ENCODE measurements around the gene MRPL44. TPM values are rescaled to one million over a fixed set of nuclear protein-coding genes. Genes with fewer than 3 reads are reported as not detected.

MRPL44 gene
- total and polyA plus RNA-seq, 7 experiments from 2014 or later, result 18.0 to 36.2 (median 26.9) TPM

DNA sequence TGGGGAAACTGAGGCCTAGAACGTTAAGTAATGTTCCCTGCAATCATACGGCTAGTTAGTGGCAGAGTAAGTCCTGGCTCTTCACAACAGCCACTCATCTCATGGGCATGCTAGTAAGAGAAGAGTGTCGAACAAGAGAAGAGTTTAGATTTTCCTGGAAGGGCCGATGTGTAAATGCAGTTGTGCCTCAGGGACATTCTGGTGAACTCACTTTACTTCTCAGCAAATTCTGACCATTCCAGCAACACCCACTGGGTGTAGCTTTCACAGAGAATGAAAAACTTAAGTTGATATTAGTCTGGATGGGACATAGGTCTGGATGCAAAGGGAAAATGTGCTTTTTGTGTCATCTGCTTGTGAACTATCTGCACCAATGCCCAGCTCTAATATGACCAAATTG, 23.5 kb downstream of the MRPL44 start:
- peaks cover 0 to 10% (median 0%) of the 10 kb centered on the region in 3 experiments for H3K36me3 ChIP-seq (ENCODE audit: control insufficient read depth in 2 of 3, insufficient read depth in 3 of 3, low read length in 3 of 3)
- no peak overlapping the region for H3K4me3 ChIP-seq (ENCODE audit: low read length)
- H3K27ac ChIP-seq (ENCODE audit: low read depth, low read length), result no peak overlapping the region
- H3K36me3 Mint-ChIP-seq, result peaks cover 6 to 28% (median 12%) of the 10 kb centered on the region in 5 donors
- peaks cover 0 to 3% (median 0%) of the 10 kb centered on the region in 5 donors for H3K27me3 Mint-ChIP-seq
- no peak for DNase-seq
- no peaks in the 10 kb centered on the region for H3K27me3 ChIP-seq (ENCODE audit: control insufficient read depth in 2 of 2, insufficient read depth in 2 of 2, low read length in 2 of 2)
- no peaks in the 10 kb centered on the region for H3K4me1 ChIP-seq (ENCODE audit: control insufficient read depth in 2 of 2, insufficient read depth in 2 of 2, low read length in 2 of 2)
- H3K9me3 ChIP-seq (ENCODE audit: control insufficient read depth in 2 of 3, low read length in 3 of 3), result no peaks in the 10 kb centered on the region
- H3K4me3 Mint-ChIP-seq, result no peak overlapping the region
- intact Hi-C loops (cut with micrococcal nuclease), result no loop called here
- H3K27ac Mint-ChIP-seq, result no peak overlapping the region
- no peak for ATAC-seq
- ChIA-PET POLR2A (interaction anchor here (0.6 kb wide), 1 partner anchor 23 kb away, joined by 3 read pairs; no protein-coding TSS in a partner anchor), CTCF (interaction anchor here (1.0 to 1.9 kb wide), 4 partner anchors 9 to 13 kb away, joined by 3 to 10 read pairs (median 5); no protein-coding TSS in a partner anchor)
- peaks cover 0 to 2% (median 0%) of the 10 kb centered on the region in 7 donors for H3K4me1 Mint-ChIP-seq
- no peaks in the 10 kb centered on the region for H3K9me3 Mint-ChIP-seq

DNA sequence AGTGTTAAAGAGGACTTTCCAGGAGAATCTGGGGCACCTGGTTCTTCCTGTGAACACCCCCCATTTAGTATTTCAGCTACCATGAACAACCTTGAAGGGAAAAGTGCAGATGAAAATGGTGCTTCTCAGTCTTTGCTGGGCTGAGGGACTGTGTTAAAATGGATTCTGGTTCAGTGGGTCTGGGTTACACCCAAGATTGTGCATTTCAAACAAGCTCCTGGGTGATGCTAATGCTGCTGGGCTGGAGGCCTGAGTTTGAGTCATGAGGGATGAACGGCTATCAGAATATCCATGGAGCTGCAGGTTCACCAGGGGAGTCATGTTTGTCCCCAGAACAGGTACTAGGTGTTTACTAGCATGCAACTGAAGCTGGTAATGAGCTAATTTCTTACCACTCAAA, 24.0 kb downstream of the MRPL44 start:
- H3K36me3 ChIP-seq (ENCODE audit: control insufficient read depth in 2 of 3, insufficient read depth in 3 of 3, low read length in 3 of 3), result peaks cover 0 to 10% (median 0%) of the 10 kb centered on the region in 3 experiments
- Mint-ChIP-seq H3K4me3 (no peak overlapping the region), H3K9me3 (no peaks in the 10 kb centered on the region), H3K27me3 (peaks cover 0 to 3% (median 0%) of the 10 kb centered on the region in 5 donors), H3K4me1 (peaks cover 0 to 2% (median 0%) of the 10 kb centered on the region in 7 donors), H3K27ac (no peak overlapping the region), H3K36me3 (peaks cover 6 to 33% (median 12%) of the 10 kb centered on the region in 5 donors)
- ChIA-PET POLR2A (interaction anchor here (1.2 kb wide), 1 partner anchor 11 kb away, joined by 3 read pairs; no protein-coding TSS in a partner anchor), CTCF (interaction anchor here (0.5 to 1.9 kb wide), 4 partner anchors 9 to 70 kb away, joined by 3 to 10 read pairs (median 4); no protein-coding TSS in a partner anchor)
- intact Hi-C loops (cut with micrococcal nuclease), result no loop called here
- H3K27me3 ChIP-seq (ENCODE audit: control insufficient read depth in 2 of 2, insufficient read depth in 2 of 2, low read length in 2 of 2), result no peaks in the 10 kb centered on the region
- no peak overlapping the region for H3K4me3 ChIP-seq (ENCODE audit: low read length)
- DNase-seq (no peak), ATAC-seq (no peak)
- no peak overlapping the region for H3K27ac ChIP-seq (ENCODE audit: low read depth, low read length)
- H3K4me1 ChIP-seq (ENCODE audit: control insufficient read depth in 2 of 2, insufficient read depth in 2 of 2, low read length in 2 of 2), result no peaks in the 10 kb centered on the region
- no peaks in the 10 kb centered on the region for H3K9me3 ChIP-seq (ENCODE audit: control insufficient read depth in 2 of 3, low read length in 3 of 3)

DNA sequence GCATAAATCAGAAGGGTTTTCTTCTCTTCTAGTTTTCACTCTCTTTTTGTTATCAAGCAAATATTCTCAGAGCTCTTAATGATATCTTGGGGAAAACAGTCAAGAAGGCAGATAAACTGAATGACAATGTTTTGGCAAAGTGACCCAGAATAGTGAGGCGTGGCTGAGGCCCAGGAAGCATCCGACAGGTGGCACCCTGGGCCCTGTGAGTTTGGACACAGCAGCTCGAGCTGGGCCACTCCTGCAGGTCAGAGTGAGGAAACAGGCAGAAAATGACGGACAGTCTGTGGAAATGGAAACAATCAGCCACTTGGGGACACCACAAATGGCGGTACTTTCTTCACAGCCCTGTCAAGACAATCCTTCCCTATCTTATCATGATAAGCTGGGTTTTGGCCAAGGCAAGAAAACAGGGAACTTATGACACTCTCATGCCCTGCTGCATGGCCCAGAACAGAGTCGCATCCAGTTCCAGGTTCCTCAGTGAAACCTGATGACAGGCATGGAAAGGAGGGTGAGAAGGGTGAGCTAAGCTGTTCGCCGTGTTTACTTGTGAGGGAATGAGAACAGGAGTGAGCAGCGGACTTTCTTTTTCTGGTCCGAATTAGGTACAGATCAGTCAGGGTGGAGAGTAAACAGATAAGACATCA, 32.1 kb downstream of the MRPL44 start:
- Mint-ChIP-seq H3K36me3 (peaks cover 3 to 41% (median 7%) of the 10 kb centered on the region in 5 donors), H3K27me3 (peaks cover 0 to 6% (median 0%) of the 10 kb centered on the region in 5 donors), H3K9me3 (peaks cover 0 to 2% (median 0%) of the 10 kb centered on the region in 11 donors), H3K4me3 (no peak overlapping the region), H3K27ac (peak overlapping the region in 1 of 9 donors; percentile 42), H3K4me1 (peaks cover 0 to 6% (median 0%) of the 10 kb centered on the region in 7 donors)
- intact Hi-C loops (cut with micrococcal nuclease), result no loop called here
- POLR2A ChIA-PET, result no interaction called here
- no peaks in the 10 kb centered on the region for H3K4me1 ChIP-seq (ENCODE audit: control insufficient read depth in 2 of 2, insufficient read depth in 2 of 2, low read length in 2 of 2)
- ATAC-seq, result no peak
- no peak for DNase-seq
- no peaks in the 10 kb centered on the region for H3K27me3 ChIP-seq (ENCODE audit: control insufficient read depth in 2 of 2, insufficient read depth in 2 of 2, low read length in 2 of 2)
- H3K9me3 ChIP-seq (ENCODE audit: control insufficient read depth in 2 of 3, low read length in 3 of 3), result no peaks in the 10 kb centered on the region
- no peak overlapping the region for H3K4me3 ChIP-seq (ENCODE audit: low read length)
- no peak overlapping the region for H3K27ac ChIP-seq (ENCODE audit: low read depth, low read length)
- CTCF ChIA-PET, result interaction anchor here (0.8 to 1.4 kb wide), 3 partner anchors 9 to 295 kb away, joined by 3 read pairs; no protein-coding TSS in a partner anchor
- H3K36me3 ChIP-seq (ENCODE audit: control insufficient read depth in 2 of 3, insufficient read depth in 3 of 3, low read length in 3 of 3), result peaks cover 0 to 8% (median 0%) of the 10 kb centered on the region in 3 experiments

- POLR2A ChIA-PET, result no interaction called here
- ATAC-seq, result no peak
Observed at GRCh38 chr2:223989856-223990232, 32.6 kb downstream of the MRPL44 start.

GRCh38 chr2:223991611-223992010, 34.3 kb downstream of the MRPL44 start:
- DNase-seq (no peak), ATAC-seq (no peak)
- Histone ChIP-seq H3K36me3 (ENCODE audit: control insufficient read depth in 2 of 3, insufficient read depth in 3 of 3, low read length in 3 of 3) (peaks cover 0 to 4% (median 0%) of the 10 kb centered on the region in 3 experiments), H3K4me1 (ENCODE audit: control insufficient read depth in 2 of 2, insufficient read depth in 2 of 2, low read length in 2 of 2) (no peaks in the 10 kb centered on the region), H3K27me3 (ENCODE audit: control insufficient read depth in 2 of 2, insufficient read depth in 2 of 2, low read length in 2 of 2) (no peaks in the 10 kb centered on the region), H3K27ac (ENCODE audit: low read depth, low read length) (no peak overlapping the region), H3K4me3 (ENCODE audit: low read length) (no peak overlapping the region), H3K9me3 (ENCODE audit: control insufficient read depth in 2 of 3, low read length in 3 of 3) (no peaks in the 10 kb centered on the region)
- no peak overlapping the region for H3K4me3 Mint-ChIP-seq
- H3K27ac Mint-ChIP-seq, result no peak overlapping the region
- H3K9me3 Mint-ChIP-seq, result peaks cover 0 to 2% (median 0%) of the 10 kb centered on the region in 11 donors
- H3K36me3 Mint-ChIP-seq, result peaks cover 0 to 28% (median 3%) of the 10 kb centered on the region in 5 donors
- H3K27me3 Mint-ChIP-seq, result peaks cover 0 to 3% (median 0%) of the 10 kb centered on the region in 5 donors
- intact Hi-C loops (cut with micrococcal nuclease), result loop anchor here (5.0 to 10.0 kb wide), 3 partner anchors 133 to 1019 kb away; no protein-coding TSS in a partner anchor
- CTCF ChIA-PET, result interaction anchor here (0.9 to 5.2 kb wide), 4 partner anchors 20 to 294 kb away, joined by 3 to 114 read pairs (median 44); no protein-coding TSS in a partner anchor
- POLR2A ChIA-PET, result no interaction called here
- peaks cover 0 to 18% (median 0%) of the 10 kb centered on the region in 7 donors for H3K4me1 Mint-ChIP-seq

More at GRCh38 chr2:223989856-223990232, 32.6 kb downstream of the MRPL44 start:
- H3K27ac ChIP-seq (ENCODE audit: low read depth, low read length), result no peak overlapping the region
- no peak overlapping the region for H3K4me3 Mint-ChIP-seq
- peaks cover 0 to 2% (median 0%) of the 10 kb centered on the region in 11 donors for H3K9me3 Mint-ChIP-seq
- H3K4me3 ChIP-seq (ENCODE audit: low read length), result no peak overlapping the region
- DNase-seq, result no peak
- no peaks in the 10 kb centered on the region for H3K4me1 ChIP-seq (ENCODE audit: control insufficient read depth in 2 of 2, insufficient read depth in 2 of 2, low read length in 2 of 2)
- H3K36me3 ChIP-seq (ENCODE audit: control insufficient read depth in 2 of 3, insufficient read depth in 3 of 3, low read length in 3 of 3), result peaks cover 0 to 4% (median 0%) of the 10 kb centered on the region in 3 experiments
- intact Hi-C loops (cut with micrococcal nuclease), result loop anchor here (5.0 to 10.0 kb wide), 3 partner anchors 135 to 1018 kb away; no protein-coding TSS in a partner anchor
- H3K36me3 Mint-ChIP-seq, result peaks cover 0 to 36% (median 3%) of the 10 kb centered on the region in 5 donors
- CTCF ChIA-PET, result interaction anchor here (0.8 to 1.4 kb wide), 4 partner anchors 9 to 294 kb away, joined by 3 read pairs; no protein-coding TSS in a partner anchor
- peaks cover 0 to 3% (median 0%) of the 10 kb centered on the region in 5 donors for H3K27me3 Mint-ChIP-seq
- H3K4me1 Mint-ChIP-seq, result peaks cover 0 to 6% (median 0%) of the 10 kb centered on the region in 7 donors
- H3K27me3 ChIP-seq (ENCODE audit: control insufficient read depth in 2 of 2, insufficient read depth in 2 of 2, low read length in 2 of 2), result no peaks in the 10 kb centered on the region
- no peaks in the 10 kb centered on the region for H3K9me3 ChIP-seq (ENCODE audit: control insufficient read depth in 2 of 3, low read length in 3 of 3)
- no peak overlapping the region for H3K27ac Mint-ChIP-seq

DNA sequence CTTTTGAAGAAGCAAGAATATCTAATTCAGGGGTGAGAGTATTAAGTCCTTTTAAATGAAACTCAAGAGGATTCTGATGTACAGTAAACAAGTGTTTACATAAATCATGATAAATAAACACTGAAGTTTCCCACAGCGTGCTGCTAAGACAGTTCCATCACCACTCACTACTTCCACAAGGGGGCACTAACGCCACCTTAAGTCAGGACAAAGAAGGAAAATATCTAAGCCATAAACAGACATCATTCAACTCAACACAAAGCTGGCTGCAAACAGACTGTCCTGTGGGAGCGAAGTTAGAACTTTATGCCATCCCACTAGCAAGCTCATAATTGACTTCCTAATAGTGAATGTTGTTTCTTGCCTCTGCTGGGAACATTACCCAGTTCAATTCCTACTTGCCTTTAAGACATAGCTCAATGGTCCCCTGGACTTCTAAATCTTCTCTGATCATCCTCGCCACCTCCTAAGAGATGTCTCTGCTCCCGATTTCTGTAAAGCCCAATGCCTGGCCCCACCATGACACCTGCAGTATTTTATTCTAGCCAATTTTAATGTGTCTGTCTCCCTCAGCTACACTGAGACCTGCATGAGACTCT, 36.5 kb downstream of the MRPL44 start:
- Histone ChIP-seq H3K27me3 (ENCODE audit: control insufficient read depth in 2 of 2, insufficient read depth in 2 of 2, low read length in 2 of 2) (no peaks in the 10 kb centered on the region), H3K4me1 (ENCODE audit: control insufficient read depth in 2 of 2, insufficient read depth in 2 of 2, low read length in 2 of 2) (no peaks in the 10 kb centered on the region), H3K9me3 (ENCODE audit: control insufficient read depth in 2 of 3, low read length in 3 of 3) (no peaks in the 10 kb centered on the region), H3K27ac (ENCODE audit: low read depth, low read length) (no peak overlapping the region), H3K4me3 (ENCODE audit: low read length) (no peak overlapping the region), H3K36me3 (ENCODE audit: control insufficient read depth in 2 of 3, insufficient read depth in 3 of 3, low read length in 3 of 3) (peaks cover 0 to 4% (median 0%) of the 10 kb centered on the region in 3 experiments)
- Mint-ChIP-seq H3K27ac (no peak overlapping the region), H3K27me3 (no peaks in the 10 kb centered on the region), H3K4me3 (no peak overlapping the region), H3K36me3 (peaks cover 0 to 16% (median 4%) of the 10 kb centered on the region in 5 donors), H3K9me3 (peaks cover 0 to 2% (median 0%) of the 10 kb centered on the region in 11 donors), H3K4me1 (peaks cover 0 to 22% (median 0%) of the 10 kb centered on the region in 7 donors)
- ATAC-seq, result peak; percentile 83
- ChIA-PET POLR2A (interaction anchor here (1.1 to 1.4 kb wide), 2 partner anchors 31 to 45 kb away, joined by 4 to 5 read pairs; partner anchors contain the start of gene SERPINE2), CTCF (interaction anchor here (0.7 to 5.2 kb wide), 27 partner anchors 10 to 377 kb away, joined by 3 to 114 read pairs (median 5); partner anchors contain the start of gene SERPINE2)
- intact Hi-C loops (cut with micrococcal nuclease), result loop anchor here (1.0 to 10.0 kb wide), 9 partner anchors 23 to 1021 kb away; partner anchors contain the start of gene SERPINE2 (in 2 of the 2)
- peak; percentile 11 to 67 (median 62) for DNase-seq

Data from naive thymus-derived CD4-positive, alpha-beta T cell (primary cell).